ENCODE measurements around the gene MARK1. TPM values are rescaled to one million over a fixed set of nuclear protein-coding genes. Genes with fewer than 3 reads are reported as not detected.

MARK1 gene
- total and polyA plus RNA-seq, 2 of the 4 experiments (the other 2 are of a cell fraction): not detected

GRCh38 chr1:220500372-220500771 lies 27.6 kb upstream of the MARK1 start:
- Histone ChIP-seq H3K79me1 (ENCODE audit: low read depth in 1 of 2, low read length in 2 of 2) (no peaks in the 10 kb centered on the region), H3K9me3 (ENCODE audit: control insufficient read depth, insufficient read depth, low read length) (no peaks in the 10 kb centered on the region), H3K4me2 (ENCODE audit: low read depth, low read length) (no peak overlapping the region), H2BK120ac (ENCODE audit: low read depth, low read length) (no peak overlapping the region), H3K27ac (ENCODE audit: insufficient read depth, low read length) (no peak overlapping the region), H3K4me3 (ENCODE audit: insufficient read depth, low read depth, low read length) (no peak overlapping the region), H2BK15ac (ENCODE audit: low read depth, low read length) (no peak overlapping the region), H4K8ac (ENCODE audit: low read depth in 2 of 2, low read length in 2 of 2) (no peak overlapping the region), H3K36me3 (ENCODE audit: control insufficient read depth, insufficient read depth, low read length) (no peaks in the 10 kb centered on the region), H4K20me1 (ENCODE audit: insufficient read depth, low read length) (no peaks in the 10 kb centered on the region), H3K9me1 (ENCODE audit: insufficient read depth, low read length) (no peaks in the 10 kb centered on the region), H2AK9ac (replicated peaks; ENCODE audit: low read depth, low read length, poor library complexity) (no peak overlapping the region), H2BK20ac (ENCODE audit: low read depth, low read length) (no peak overlapping the region), H4K5ac (ENCODE audit: low read depth, low read length) (no peak overlapping the region), H2AK5ac (ENCODE audit: low read depth, low read length) (no peak overlapping the region), H3K18ac (ENCODE audit: low read depth, low read length) (no peak overlapping the region), H3K14ac (replicated peaks; ENCODE audit: low read depth, low read length) (no peak overlapping the region), H3K9ac (ENCODE audit: low read depth, low read length) (no peak overlapping the region), H2AFZ (replicated peaks; ENCODE audit: low read length, poor library complexity) (no peak overlapping the region), H3K4ac (ENCODE audit: low read depth, low read length) (no peak overlapping the region), H3K56ac (ENCODE audit: extremely low read depth, insufficient read depth, low read length) (no peak overlapping the region), H4K91ac (ENCODE audit: insufficient read depth, low read depth, low read length) (no peak overlapping the region), H2BK5ac (ENCODE audit: low read depth, low read length, poor library complexity, severe bottlenecking) (no peak overlapping the region), H3K4me1 (ENCODE audit: control insufficient read depth, insufficient read depth, low read length) (no peaks in the 10 kb centered on the region), H3K23ac (ENCODE audit: low read depth, low read length) (no peak overlapping the region), H3K27me3 (ENCODE audit: control insufficient read depth, insufficient read depth, low read length) (no peaks in the 10 kb centered on the region)
- intact Hi-C loops (cut with micrococcal nuclease) (no loop called here), in situ Hi-C loops (cut with MboI; ENCODE audit: low sequenced_read_pairs) (no loop called here), dilution Hi-C loops (cut with HindIII; ENCODE audit: low sequenced_read_pairs, unreplicated experiment) (no loop called here)
- WGBS, 2 experiments (ENCODE audit: extremely low coverage in 2 of 2, insufficient read length in 1 of 2): no CpG with 5 or more reads among the region's 1 CpG
- ATAC-seq (ENCODE audit: low read depth) (no peak), DNase-seq (no peak)
- CTCF ChIA-PET: no interaction called here
- no TSS peak for BruUV-seq (replicated peaks)
- no peak for TF ChIP-seq BHLHE40 (IDR thresholded peaks at IDR 0.05; ENCODE audit: low read depth, low read length)
- TF ChIP-seq MXI1 (IDR thresholded peaks at IDR 0.05; ENCODE audit: borderline replicate concordance, low read depth, low read length): no peak
- no peak for TF ChIP-seq CTCF (conservative IDR thresholded peaks at IDR 0.05; ENCODE audit: low read depth, low read length)
- no peak for TF ChIP-seq RAD21 (IDR thresholded peaks at IDR 0.05; ENCODE audit: low read length)
- TF ChIP-seq ELK1 (IDR thresholded peaks at IDR 0.05; ENCODE audit: borderline replicate concordance, low read depth, low read length): no peak
- no peak for TF ChIP-seq SMC3 (IDR thresholded peaks at IDR 0.05; ENCODE audit: low read depth, low read length)
- no peak for TF ChIP-seq MAFK (IDR thresholded peaks at IDR 0.05; ENCODE audit: low read depth, low read length)
- POLR2A ChIA-PET (ENCODE audit: unreplicated experiment): no interaction called here
